ENCODE data around the gene SUSD3.

The SUSD3 gene

GRCh38 chr9:93076101-93076791 lies 17.7 kb downstream of the SUSD3 start:
- no peak for DNase-seq (ENCODE audit: low spot score)

GRCh38 chr9:93076792-93077128 lies 18.3 kb downstream of the SUSD3 start:
- DNase-seq (ENCODE audit: low spot score), result no peak

- DNase-seq (ENCODE audit: low spot score), result no peak
These were observed 18.9 kb downstream of the SUSD3 start for GRCh38 chr9:93077367-93077766.

DNA sequence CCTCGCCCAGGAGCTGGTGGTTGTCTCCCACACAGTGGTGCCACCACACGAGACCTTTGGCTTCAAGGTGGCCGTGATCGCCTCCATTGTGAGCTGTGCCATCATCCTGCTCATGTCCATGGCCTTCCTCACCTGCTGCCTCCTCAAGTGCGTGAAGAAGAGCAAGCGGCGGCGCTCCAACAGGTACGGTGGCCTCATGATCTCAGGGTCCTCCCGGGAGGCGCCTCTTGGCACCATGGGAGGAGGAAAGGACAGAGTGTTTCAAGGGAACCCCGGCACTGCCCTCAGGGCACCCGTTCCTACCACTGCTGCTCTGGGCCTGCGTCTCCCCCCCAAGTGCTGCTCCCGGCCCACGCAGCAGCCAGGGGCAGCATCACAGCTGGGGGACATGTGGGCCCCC lies 19.3 kb downstream of the SUSD3 start:
- no peak for DNase-seq (ENCODE audit: low spot score)

DNA sequence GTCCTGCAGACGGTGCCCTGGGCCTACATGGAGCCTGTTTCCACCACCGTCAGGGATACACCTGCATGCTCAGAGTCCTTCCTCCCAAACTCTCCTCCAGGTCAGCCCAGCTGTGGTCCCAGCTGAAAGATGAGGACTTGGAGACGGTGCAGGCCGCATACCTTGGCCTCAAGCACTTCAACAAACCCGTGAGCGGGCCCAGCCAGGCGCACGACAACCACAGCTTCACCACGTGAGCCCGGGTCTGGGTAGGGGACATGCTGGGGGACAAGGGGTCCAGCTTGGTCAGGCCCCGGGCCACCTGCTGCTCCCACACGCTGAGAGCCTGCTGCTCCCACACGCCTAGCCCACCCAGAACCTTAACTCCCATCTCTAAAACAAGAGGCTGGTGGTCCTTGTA lies 20.9 kb downstream of the SUSD3 start:
- no peak for DNase-seq (ENCODE audit: low spot score)

GRCh38 chr9:93080406-93080805 lies 21.9 kb downstream of the SUSD3 start:
- no peak for DNase-seq (ENCODE audit: low spot score)

GRCh38 chr9:93081081-93081529 lies 22.6 kb downstream of the SUSD3 start:
- DNase-seq (ENCODE audit: low spot score), result no peak

- no peak for DNase-seq (ENCODE audit: low spot score)
These were observed 23.4 kb downstream of the SUSD3 start for GRCh38 chr9:93081931-93082330.

GRCh38 chr9:93082841-93083411 lies 24.4 kb downstream of the SUSD3 start:
- DNase-seq (ENCODE audit: low spot score), result no peak

DNA sequence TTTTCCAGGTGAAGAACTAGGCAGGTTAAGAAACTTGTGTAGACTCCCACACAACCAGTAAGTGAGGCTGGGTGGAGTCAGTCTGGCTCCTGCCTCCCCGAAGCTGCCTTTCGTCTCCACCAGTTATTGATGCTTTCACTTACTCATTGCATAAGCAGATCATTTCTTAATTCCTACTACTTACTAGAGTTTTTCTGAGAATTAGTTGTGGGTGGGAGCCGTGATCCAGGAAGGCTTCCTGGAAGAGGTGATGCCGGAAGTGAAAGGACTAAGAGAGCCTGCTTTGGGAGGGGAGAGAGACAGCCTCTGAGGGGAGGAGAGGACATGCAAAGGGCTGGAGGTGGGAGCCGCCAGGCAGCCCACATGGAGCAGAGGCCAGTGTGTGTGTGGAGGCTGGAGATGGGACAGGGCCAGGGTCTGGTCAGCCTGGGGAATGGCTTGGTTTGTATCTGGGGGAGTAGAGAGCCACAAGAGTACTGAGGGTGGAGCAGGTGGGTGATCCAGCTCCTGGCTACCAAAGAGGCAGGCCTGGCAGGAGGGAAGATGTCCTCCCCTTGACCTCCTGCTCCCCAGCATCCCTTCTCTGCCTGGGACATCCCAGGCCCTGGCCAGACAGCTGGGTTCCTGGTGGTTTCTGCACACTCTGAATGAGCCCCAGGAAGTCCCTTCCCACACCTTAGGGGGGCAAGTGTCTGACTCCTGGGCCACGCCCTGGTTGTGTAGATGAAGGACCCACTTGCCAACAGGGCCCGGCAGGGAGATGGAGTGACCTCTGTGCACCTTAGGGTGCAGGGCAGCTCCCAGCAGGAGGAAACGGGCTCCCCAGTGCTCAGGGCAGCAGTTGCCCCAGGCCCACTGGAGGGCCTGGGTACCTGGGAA lies 25.3 kb downstream of the SUSD3 start:
- no peak for DNase-seq (ENCODE audit: low spot score)

- no peak for DNase-seq (ENCODE audit: low spot score)
These were observed 26.0 kb downstream of the SUSD3 start for GRCh38 chr9:93084471-93084881.

DNA sequence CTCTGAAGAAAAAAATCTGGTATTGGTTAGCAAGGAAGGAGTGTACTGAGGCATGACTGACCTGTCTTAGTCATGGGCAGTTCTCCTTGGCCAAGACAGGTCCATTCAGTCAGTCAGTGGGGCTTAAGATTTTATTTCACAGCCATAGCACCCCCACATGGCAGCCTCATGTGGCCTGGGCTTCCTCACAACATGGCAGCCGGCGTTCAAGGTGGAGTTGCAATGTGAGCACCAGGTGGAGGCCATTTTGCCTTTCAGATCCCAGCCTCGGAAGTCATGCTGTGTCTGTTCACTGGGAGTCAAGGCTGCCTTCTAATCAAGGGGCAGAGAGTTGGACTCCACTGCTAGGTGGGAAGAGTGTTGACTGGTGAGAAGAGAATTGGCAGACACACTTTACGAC lies 27.2 kb downstream of the SUSD3 start:
- DNase-seq (ENCODE audit: low spot score), result no peak

GRCh38 chr9:93086447-93087224 lies 28.1 kb downstream of the SUSD3 start:
- DNase-seq (ENCODE audit: low spot score), result no peak

- no peak for DNase-seq (ENCODE audit: low spot score)
These were observed 29.6 kb downstream of the SUSD3 start for GRCh38 chr9:93087971-93088655.

GRCh38 chr9:93088656-93089015 lies 30.1 kb downstream of the SUSD3 start:
- DNase-seq (ENCODE audit: low spot score), result no peak

DNA sequence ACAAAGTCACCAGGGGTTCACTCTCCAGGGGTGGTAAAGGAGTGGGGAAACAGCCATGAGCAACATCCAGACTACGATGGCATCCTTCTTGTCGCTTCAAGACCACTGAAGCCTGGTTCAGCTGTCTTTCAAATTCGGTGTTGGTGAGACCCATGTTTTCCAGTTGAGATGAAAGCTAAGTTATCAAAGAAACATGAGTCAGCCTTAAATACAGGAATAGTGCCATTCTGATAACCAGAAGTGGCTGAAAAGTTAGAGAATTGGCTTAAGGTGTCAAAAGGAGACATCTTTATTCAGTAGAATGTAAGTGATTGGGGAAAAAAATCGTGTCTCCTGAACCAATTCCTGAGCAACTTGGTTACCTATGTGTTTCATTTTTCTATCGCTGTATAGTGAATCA lies 30.5 kb downstream of the SUSD3 start:
- no peak for DNase-seq (ENCODE audit: low spot score)

GRCh38 chr9:93089481-93089991 lies 31.0 kb downstream of the SUSD3 start:
- DNase-seq (ENCODE audit: low spot score), result no peak

- DNase-seq (ENCODE audit: low spot score), result no peak
These were observed 31.7 kb downstream of the SUSD3 start for GRCh38 chr9:93090091-93090655.

DNA sequence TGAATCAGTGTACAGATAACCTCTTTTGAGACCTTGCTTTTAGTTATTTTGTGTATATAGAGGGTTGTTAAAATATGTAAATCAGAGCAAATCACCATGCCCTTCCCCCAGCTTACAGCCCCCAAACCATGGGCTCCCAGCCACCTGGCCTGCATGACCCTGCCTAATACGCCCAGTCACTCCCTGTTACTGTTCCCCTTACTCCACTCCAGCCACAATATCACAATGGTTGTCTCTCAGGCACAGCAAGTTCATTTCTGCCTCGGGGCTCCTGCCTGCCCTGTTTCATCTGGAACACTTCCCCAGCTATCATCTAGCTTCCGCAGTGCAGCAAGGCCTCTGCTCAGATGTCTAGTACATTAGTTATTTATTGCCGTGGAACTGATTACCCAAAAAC lies 32.6 kb downstream of the SUSD3 start:
- DNase-seq (ENCODE audit: low spot score), result no peak

GRCh38 chr9:93091453-93092081 lies 33.1 kb downstream of the SUSD3 start:
- DNase-seq (ENCODE audit: low spot score), result no peak
